CD4-positive, alpha-beta T cell treated with Interleukin-15 for 1 hour (primary cell): Measurements from ENCODE around the gene HSPA9.

Experiments
- DNase-seq: peaks from one replicate; pipeline ENCODE4 v3.0.0-alpha.2; 2020

HSPA9 gene

DNA sequence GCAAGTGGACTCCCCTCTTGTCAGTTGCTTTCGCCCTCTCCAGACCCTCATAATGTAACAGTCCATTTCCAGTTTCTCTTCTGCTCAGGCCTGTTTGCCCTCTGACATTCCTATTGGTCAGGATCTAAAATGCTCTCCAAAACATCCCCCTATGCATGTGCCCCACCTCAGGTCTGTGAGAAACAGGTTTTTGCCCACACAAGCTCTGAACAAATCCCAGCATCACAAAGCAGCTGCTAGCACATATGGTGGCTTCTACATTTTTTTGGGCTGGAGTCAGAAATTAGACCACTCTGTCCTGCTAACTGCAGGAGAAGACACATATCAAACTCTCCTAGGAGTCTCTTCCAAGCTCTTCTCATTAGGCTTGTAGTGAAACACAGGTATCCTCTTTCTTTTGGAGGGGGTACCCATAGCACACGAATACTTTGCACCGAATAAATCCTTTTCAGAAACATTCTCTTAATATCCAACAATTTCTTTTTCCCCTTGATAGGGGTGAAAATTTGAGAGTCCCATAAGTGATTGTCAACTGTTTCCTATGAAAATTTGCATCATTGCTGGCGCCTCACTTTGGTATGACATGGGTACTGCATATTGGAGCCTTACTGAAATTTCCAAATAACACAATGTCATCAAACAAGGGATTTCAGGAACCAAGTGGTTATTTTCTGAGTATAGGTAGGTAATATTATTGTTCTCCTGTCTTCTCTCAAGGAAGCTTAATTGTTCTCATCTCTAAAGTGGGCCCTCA lies 19.3 kb upstream of the HSPA9 start:
- DNase-seq: no peak

DNA sequence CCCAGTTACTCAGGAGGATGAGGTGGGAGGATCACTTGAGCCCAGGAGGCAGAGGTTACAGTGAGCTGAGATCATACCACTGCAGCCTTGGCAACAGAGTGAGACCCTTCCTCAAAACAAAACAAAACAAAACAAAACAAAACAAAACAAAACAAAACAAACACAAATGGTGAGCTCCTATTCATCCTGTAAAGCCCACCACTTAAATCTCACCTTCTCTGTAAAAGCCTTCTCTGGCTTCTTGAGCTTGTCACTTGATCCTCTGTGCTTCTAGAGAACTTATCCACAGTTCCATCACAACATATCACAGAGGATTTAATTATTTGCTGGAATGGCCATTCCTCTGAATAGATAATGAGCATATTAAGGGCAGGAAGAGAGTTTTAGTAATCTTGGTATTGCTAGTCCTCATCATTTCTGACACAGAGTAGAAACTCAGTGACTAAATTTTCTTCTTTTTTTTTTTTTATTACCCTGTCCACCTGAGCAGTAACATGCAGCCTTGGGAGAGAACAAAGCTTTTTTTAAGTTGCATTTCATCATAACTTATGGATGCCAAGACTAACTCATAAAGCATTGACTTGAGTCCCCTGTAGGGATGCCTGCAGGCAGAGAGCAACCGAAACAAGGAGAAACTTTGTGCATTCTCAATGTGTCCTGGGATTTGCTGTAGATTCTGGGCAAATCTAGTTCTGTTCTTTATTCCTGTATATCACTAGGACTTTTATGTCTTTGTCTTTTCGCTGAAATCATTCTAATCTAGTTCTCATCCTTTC lies 13.0 kb upstream of the HSPA9 start:
- no peak for DNase-seq

DNA sequence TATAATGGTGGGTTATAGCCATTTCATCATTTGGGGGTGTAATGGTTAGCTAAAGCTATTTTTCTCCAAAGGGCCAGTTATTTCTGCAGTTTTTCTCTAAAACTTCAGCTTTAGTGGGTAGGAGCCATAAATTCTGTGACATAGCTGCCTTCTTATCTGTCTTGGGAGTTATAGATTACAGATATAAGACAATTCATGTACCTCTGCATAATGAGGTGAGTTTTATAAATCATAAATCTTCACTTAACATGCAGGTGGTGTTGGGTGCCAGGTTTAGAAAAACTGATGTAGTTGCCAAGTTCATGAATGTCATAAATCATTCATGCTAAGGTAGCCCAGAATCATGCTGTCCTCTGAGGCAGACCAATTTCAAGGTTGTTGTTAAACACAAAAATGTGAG lies 10.0 kb upstream of the HSPA9 start:
- DNase-seq: no peak

DNA sequence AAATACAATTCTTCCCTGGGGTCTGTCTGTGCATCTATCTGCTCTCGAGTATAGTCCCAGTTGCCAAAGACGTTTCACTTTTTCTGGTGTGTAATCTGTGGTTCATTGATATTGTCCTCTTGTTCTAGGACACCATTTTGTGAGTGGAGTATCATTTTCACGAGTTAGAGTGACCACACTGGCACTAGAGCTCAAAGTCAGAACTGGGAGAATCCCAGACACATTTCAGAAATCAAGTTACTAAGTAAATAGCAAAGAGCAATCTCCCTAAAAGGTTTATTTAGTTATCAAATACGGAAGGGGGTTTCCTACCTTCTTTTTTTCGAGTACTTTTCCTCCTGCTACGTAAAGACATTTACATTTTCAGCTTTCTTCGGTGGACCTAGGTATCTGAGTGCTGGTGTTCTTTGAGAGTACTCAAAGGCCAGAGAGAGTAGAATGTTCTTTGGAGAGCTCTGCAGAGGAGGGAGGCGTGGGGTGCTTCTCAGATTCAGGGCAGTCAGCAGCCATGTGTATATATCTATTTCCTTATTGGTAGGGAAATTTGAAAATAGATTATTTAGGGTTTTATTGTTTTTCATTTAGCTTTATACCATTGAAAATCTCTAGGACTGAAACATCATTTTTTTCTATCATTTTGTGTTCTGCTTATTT lies 8.9 kb upstream of the HSPA9 start:
- no peak for DNase-seq

DNA sequence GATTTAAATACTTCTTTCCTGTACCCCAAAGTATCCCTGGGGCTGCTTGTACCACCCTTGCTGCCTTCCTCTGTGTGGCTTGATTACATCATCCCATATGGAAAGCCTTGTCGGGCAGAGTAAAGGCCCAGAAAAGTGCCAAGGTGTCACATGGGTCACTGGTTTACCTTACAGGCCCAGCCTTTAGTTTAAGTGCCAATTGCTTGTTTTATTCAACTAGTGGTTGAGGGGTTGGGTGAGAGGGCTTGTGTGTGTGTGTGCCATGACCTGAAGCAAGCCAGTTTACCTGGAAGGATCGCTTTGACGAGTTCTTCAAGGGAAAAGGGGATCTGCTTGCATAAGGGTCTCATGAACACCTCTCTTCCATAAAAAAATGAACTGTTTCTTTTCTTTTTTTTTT lies 7.8 kb upstream of the HSPA9 start:
- DNase-seq: no peak

DNA sequence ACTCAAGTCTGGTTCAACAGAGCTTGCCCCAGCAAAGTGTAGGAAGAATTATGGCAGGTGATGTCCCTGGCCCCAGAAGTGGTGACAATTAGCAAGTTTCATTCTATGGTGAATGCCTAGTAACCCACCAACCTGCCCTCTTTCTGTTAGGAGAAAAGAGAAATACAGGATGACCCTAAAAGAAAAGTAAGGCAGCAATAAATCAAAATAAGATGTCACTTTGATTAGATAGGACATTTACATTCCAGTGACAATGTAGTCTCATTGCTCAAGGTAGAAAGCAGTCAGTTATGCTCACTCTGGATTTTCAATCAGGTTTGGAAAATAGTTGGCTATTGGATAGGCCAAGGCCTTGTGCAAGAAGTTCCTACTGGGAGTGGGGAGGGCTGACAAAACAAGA lies 5.6 kb upstream of the HSPA9 start:
- no peak for DNase-seq

DNA sequence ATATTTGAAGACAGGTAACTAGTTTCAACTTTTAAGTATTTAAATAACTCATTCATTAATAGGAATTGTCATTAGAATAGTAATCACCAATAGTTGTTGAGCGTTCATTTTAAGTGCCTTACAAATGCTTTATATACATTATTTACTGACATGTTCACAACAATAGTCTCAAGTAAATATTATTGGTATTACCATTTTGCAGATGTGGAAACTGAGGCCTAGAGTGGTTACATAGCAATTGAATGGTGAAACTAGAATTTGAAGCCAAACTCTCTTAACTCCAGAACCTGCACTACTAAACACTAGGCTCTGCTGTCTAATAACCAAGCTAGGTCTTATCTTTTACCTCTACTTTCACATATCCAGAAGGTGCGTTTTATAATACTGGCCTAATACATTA lies 4.8 kb upstream of the HSPA9 start:
- DNase-seq: no peak

DNA sequence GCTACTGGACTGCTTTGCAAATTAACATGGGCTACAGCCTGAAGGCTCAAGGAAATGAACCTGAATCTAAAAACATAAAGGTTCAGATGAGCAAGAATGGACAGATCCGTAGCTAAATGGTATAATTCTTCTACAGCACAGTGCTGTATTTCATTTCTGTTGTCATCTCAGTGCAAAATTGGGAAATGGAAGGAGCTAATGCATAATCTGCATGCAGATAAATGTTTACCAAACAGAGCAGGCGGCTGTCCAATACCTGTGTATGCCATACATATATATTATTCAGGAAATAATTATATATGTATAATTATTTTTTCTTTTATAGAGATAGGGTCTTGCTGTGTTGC lies 4.3 kb upstream of the HSPA9 start:
- DNase-seq: no peak

DNA sequence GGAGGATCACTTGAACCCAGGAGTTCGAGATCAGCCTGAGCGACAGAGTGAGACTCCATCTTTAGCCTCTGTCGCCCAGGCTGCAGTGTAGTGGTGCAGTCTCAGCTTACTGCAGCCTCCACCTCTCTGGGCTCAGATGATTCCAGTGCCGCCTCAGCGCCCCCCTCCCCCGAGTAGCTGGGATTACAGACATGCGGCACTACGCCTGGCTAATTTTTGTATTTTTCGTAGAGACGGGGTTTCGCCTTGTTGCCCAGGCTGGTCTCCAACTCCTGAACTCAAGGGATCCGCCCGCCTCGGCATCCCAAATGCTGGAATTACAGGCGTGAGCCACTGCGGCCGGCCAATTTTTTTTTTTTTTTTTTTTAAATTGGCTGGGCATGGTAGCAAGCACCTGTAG lies 2.3 kb upstream of the HSPA9 start:
- DNase-seq: no peak

DNA sequence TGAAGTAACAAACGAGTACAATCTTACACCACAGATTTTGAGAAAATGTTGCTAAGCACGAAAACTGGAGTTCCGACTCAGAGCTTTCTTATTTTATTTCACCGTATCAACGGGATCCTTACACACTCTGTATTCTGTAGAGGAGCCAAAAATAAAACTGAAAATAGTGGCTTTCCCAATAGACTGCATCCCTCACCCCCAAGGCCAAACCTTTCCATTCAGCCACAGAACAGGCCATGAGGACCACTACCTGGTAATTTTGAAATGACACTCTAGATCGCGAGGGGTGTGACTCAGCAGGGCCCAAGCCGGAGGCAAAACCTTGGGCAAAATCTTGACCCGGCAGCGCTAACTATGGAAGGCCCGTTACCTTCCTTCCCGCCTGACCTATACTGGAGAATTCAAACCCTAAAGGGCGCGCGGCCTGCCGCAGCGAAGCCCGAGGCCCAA lies 432 bp downstream of the HSPA9 start:
- no peak for DNase-seq

DNA sequence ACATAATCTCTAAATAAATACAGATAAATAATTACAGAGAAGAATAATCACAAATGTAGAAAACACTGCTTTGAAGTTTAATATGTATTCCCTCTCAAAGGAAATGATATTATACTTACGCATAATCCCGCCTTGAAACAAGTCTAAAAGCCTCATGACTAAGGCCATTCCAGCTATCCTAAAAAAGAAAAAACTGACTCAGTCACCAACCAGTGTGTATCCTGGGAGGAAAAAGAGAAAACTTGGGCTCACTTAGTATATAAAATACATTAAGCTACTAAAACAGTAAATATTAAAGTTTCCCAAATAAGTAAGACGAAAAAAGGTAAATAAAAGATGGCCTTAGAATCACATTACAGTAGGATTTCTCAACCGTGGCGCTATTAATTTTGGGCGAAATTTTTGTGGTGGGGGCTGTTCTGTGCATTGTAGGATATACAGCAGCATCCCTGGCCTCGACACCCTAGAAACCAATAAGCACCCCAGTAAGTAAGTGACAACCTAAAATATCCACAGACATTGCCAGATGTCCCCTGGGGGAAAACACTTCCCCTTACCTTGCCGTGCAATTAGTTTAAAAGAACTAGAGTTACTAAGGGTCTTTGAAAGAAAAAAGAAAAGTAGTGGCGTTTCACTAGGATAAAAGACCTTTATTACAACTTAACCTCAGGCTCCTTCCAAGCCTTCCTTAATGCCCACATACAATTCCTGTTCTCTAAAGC lies 1.1 kb downstream of the HSPA9 start:
- no peak for DNase-seq

DNA sequence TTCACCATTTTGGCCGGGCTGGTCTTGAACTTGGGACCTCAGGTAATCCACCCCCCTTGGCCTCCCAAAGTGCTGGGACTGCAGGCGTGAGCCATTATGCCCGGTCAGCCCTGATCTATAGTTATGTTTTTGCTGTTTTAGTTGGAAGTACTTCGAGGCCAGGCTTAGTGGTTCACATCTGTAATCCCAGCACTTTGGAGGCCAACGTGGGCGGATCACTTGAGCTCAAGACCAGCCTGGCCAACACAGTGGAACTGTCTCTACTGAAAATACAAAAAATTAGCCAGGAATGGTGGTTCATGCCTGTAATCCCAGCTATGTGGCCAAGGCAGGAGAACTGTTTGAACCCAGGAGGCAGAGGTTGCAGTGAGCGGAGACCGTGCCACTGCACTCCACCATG lies 2.0 kb downstream of the HSPA9 start:
- no peak for DNase-seq

DNA sequence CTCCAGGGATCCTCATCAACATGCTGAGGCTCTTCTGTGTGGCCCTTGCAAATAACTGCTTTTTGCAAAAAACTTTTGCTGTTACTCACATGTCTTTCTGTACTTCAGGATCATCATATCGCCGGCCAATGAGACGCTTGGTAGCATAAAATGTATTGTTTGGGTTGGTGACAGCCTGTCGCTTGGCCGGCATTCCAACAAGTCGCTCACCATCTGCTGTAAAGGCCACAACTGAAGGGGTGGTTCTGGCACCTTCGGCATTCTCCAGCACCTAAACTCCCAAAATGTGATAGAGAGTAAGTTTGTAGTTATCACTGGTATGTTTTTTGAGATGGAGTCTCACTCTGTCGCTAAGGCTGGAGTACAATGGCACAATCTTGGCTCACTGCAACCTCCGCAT lies 4.3 kb downstream of the HSPA9 start:
- no peak for DNase-seq

DNA sequence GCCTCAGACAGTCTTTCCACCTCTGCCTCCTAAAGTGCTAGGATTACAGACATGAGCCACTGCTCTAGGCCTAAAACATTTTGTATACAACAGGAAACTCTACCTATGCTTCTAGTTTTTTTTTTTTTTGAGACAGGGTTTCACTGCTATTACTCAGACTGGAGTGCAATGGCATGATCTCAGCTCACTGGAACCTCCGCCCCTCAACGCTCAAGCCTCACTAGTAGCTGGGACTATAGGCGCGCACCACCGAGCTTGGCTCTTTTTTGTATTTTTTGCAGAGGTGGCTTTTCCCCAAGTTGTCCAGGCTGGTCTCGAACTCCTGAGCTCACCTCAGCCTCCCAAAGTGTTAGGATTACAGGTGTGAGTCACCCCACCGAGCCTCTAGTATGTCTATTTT lies 5.4 kb downstream of the HSPA9 start:
- no peak for DNase-seq

DNA sequence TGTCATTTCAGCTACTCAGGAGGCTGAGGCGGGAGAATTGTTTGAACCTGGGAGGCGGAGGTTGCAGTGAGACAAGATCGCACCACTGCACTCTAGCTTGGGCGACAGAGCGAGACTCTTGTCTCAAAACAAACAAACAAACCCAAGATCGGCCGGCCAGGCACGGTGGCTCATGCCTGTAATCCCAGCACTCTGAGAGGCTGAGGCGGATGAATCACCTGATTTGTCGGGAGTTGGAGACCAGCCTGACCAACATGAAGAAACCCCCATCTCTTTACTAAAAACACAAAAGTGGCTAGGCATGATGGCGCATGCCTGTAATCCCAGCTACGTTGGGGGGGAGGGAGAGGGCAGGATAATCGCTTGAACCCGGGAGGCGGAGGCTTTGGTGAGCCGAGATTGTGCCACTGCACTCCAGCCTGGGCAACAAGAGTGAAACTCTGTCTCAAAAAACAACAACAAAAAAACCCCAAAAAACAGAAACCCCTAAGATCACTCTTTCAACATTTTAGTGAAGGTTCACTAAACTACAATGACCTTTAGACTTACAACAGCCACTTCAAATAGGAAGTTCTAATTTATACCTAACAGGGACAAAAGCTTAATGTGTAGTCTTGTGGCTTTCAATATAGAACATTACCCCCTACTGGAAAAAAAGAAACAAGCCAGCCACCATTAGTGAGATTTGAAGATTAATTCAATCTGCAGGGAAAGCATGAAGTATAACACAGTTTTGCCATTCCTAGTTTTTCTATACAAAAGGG lies 7.0 kb downstream of the HSPA9 start:
- DNase-seq: no peak

DNA sequence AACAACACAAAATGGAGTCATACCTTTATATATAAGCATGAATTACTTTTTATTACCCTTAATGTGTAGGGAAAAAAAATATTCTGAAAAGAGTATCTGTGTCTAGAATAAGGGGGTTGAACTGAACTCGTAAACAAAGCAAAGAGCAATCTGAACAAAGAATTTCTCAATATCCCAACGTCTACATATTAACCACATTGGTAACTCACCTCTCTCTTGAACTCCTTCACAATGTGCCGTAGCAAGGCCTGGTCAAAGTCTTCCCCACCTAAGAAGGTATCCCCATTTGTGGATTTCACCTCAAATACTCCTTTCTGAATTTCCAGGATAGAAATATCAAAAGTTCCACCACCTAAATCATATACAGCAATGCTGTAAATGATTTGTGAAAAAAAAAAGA lies 8.4 kb downstream of the HSPA9 start:
- no peak for DNase-seq

DNA sequence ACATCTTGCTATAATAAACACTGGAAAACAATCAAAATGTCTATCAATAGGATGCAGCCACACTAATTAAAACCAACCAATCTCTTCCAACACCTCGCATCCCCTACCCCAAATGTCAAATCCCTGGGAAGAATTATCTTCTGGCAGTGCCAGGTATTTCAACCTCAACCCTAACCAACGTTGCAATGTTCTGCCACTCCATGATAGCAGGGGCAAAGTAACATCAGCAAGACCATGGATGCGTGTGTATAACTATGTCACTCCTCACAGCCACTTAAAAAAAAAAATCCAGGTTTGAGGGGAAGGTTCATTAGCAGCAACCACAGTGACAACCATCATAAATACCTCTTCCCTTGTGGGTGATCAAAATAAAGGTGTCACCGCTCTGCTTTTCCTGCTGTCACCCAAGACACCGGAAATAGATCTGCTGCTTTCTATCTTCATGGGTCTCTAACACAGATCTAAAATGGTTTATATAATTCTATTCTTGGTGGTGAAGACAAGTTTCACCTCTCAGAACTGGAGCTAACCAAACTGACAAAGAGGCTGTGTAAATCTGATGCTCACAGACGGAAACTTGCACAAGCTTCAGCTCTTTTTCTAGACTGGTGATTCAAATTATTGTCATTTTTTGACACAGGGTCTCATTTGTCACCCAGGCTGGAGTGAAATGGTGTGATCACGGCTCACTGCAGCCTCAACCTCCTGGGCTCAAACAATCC lies 9.9 kb downstream of the HSPA9 start:
- DNase-seq: peak; percentile 63

DNA sequence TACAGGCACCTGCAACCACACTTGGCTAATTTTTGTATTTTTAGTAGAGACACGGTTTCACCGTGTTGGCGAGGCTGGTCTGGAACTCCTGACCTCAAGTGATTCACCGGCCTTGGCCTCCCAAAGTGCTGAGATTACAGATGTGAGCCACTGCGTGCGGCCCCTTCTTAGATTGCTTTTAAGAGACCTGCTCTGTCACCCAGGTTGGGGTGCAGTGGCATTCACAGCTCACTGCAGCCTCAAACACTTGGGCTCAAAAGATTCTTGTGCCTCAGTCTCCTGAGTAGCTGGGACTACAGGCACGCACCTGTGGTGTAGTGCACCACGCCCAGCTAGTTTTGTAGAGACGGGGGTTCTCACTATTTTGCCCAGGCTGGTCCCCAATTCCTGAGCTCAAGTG lies 11.0 kb downstream of the HSPA9 start:
- no peak for DNase-seq

DNA sequence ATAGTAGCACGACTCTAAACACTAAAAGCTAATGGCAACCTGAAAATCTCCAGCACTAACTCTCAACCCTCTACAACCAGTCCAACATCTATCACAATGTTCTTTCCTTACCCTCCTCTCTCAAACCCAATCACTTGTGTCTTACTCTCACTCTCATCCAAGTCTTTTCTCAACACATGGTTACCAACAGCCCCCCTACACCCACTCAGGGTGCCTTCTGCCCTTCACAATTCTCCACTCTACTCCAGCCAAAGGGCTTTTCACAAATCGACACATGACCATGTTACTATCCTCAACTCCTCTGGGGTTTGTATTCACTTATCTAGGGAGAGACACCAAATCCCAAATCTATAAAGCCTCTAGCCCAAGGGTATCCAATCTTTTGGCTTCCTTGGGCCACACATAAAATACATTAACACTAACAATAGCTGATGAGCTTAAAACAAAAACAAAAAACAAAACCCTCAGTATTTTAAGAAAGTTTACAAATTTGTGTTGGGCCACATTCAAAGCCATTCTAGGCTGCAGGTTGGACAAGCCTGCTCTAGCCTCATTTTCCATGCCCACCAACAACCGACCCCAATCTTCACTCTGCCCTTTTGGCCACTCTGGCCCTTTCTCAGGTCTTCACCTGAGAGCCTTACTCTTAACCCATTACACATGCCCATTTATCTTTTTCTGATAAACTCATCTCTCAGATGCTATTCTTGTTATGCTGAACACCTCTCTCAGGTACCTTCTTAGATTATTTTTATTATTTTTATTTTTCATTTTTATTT lies 11.7 kb downstream of the HSPA9 start:
- DNase-seq: no peak

DNA sequence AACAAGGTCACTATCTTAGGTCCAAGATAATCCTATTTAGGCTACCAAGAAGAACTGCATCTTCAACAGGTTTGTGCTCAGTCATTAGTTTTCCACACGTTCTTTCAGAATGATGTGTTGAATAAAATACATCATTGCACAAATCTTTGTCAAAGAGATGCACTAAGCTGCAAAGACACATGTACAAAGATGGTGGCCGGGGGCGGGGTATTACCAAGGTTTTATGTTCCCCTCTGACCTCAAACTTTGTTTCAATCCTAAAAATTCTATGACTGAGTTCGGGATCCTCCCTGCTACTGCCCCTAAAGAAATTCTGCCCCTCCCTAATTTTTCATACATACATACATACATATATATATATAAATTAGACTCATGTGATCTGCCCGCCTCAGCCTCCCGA lies 14.2 kb downstream of the HSPA9 start:
- DNase-seq: no peak

DNA sequence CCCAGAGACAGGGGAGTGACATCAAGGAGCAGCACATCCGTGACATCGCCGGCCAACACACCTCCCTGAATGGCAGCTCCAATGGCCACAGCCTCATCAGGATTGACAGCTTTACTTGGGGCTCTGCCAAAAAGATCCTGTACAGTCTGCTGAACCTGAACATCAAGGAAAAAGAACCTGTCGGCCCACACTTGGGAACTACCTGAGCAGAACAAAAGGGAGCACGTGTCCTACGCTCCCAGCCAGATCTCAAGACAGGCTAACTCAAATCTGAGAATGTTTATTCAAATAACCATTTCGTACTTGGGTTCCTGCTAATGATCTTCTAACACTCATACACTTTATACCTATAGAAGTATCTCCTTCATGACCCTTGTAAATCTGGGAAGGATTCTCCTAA lies 15.3 kb downstream of the HSPA9 start:
- DNase-seq: no peak
